AG09319 (cell line): ENCODE measurements around the gene BCL2L13.
"Not testable (repeated sequence)": the region's sequence is repeated elsewhere in the genome, so short reads cannot be mapped to it uniquely, and the experiment has no call there.

Source experiments
- DNase-seq: peaks from one replicate; pipeline ENCODE4 v3.0.0-alpha.2; 2010; ENCODE audit warnings: low read depth; ENCODE audit errors: extremely low read depth
- CTCF ChIP-seq: IDR thresholded peaks from 2 replicates; pipeline ENCODE4 v1.5.1; 2011; ENCODE audit warnings: low read depth, mild to moderate bottlenecking, inconsistent platforms, low read length, moderate library complexity

Gene BCL2L13

GRCh38 chr22:17749605-17750395, 111.2 kb downstream of the BCL2L13 start:
- no peak for DNase-seq
- TF ChIP-seq CTCF, result no peak

- no peak for DNase-seq
- no peak for TF ChIP-seq CTCF
These were observed 113.0 kb downstream of the BCL2L13 start for GRCh38 chr22:17751596-17751995.

- DNase-seq, result no peak
- TF ChIP-seq CTCF, result no peak
These were observed 114.9 kb downstream of the BCL2L13 start for GRCh38 chr22:17753401-17753989.

- TF ChIP-seq CTCF, result peak; percentile 7
- DNase-seq, result no peak
These were observed 115.8 kb downstream of the BCL2L13 start for GRCh38 chr22:17754233-17754925.

GRCh38 chr22:17761138-17761488, 122.6 kb downstream of the BCL2L13 start:
- no peak for DNase-seq

GRCh38 chr22:17763442-17763841, 124.9 kb downstream of the BCL2L13 start:
- not testable (repeated sequence) for DNase-seq

More at GRCh38 chr22:17761138-17761488, 122.6 kb downstream of the BCL2L13 start:
- no peak for TF ChIP-seq CTCF

GRCh38 chr22:17764036-17764435, 125.5 kb downstream of the BCL2L13 start:
- DNase-seq, result no peak
- TF ChIP-seq CTCF, result no peak

- not testable (repeated sequence) for DNase-seq
These were observed 126.3 kb downstream of the BCL2L13 start for GRCh38 chr22:17764852-17765251.
